Measurements from ENCODE around the gene TNFRSF6B. TPM values are rescaled to one million over a fixed set of nuclear protein-coding genes. Genes with fewer than 3 reads are reported as not detected.
A peak's percentile ranks its signal among the peaks of the same experiment; 100 is the strongest.

Gene TNFRSF6B
- total RNA-seq, 1 donor from 2014 or later: 7.1 TPM

DNA sequence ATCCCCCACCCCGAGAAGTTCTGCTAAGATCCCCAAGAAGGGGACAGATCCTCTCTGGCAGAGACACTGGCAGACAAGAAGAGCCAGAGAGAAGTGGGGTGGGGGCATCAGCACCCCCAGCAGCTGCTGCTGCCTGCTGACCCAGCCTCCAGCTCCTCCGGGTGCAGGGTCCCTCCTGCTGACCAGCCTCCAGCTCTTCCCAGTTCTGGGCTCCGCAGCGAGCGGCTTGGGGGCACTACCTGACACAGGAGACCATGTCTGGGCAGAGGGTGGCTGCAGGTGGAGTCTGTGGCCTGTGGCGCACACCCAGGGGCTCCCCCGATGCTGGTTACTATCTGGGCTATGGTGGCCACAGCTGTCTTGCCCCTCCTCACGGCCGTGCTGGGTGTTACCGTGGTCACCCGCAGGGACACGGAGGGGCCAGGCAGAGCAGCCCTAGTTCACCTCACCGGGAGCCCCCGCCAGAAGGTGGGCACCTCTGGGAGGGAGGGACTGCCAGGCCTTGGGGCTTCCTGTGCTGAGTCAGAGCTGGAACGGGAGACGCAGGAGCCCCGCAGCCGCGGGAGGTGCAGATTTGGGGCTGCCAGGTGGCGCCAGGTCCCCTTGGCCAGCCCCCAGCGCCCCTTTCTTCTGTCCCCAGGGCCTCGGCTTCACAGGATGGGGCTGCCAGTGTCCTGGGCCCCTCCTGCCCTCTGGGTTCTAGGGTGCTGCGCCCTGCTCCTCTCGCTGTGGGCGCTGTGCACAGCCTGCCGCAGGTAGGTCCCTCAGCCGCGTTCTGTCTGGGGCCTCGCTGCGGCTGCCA, 40.6 kb downstream of the TNFRSF6B start:
- TF ChIP-seq, protein P1, sequence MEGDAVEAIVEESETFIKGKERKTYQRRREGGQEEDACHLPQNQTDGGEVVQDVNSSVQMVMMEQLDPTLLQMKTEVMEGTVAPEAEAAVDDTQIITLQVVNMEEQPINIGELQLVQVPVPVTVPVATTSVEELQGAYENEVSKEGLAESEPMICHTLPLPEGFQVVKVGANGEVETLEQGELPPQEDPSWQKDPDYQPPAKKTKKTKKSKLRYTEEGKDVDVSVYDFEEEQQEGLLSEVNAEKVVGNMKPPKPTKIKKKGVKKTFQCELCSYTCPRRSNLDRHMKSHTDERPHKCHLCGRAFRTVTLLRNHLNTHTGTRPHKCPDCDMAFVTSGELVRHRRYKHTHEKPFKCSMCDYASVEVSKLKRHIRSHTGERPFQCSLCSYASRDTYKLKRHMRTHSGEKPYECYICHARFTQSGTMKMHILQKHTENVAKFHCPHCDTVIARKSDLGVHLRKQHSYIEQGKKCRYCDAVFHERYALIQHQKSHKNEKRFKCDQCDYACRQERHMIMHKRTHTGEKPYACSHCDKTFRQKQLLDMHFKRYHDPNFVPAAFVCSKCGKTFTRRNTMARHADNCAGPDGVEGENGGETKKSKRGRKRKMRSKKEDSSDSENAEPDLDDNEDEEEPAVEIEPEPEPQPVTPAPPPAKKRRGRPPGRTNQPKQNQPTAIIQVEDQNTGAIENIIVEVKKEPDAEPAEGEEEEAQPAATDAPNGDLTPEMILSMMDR (IDR thresholded peaks at IDR 0.05; ENCODE audit: insufficient read depth, low read length, severe bottlenecking): no peak
- Histone ChIP-seq H3K36me3 (ENCODE audit: control insufficient read depth, insufficient read depth, low read length) (peaks cover 15% of the 10 kb centered on the region), H3K4me3 (ENCODE audit: low read depth, low read length) (no peak overlapping the region), H3K27me3 (ENCODE audit: control insufficient read depth, insufficient read depth, low read length) (no peaks in the 10 kb centered on the region)
- DNase-seq (ENCODE audit: low read depth): no peak
- no peak for FAIRE-seq

DNA sequence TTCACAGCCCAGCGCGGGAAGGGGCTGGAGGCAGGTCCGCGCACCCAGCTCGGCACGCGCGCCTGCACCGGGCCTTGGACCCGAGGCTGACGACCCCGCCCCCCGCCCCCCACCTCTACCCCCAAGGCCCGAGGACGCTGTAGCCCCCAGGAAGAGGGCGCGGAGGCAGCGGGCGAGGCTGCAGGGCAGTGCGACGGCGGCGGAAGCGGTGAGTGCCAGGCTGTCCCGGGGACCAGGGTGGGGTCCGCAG, 41.2 kb downstream of the TNFRSF6B start:
- DNase-seq (ENCODE audit: low read depth) (no peak), FAIRE-seq (no peak)
- Histone ChIP-seq H3K4me3 (ENCODE audit: low read depth, low read length) (peak overlapping the region; percentile 23), H3K36me3 (ENCODE audit: control insufficient read depth, insufficient read depth, low read length) (peaks cover 19% of the 10 kb centered on the region), H3K27me3 (ENCODE audit: control insufficient read depth, insufficient read depth, low read length) (no peaks in the 10 kb centered on the region)
- TF ChIP-seq, protein P1 (IDR thresholded peaks at IDR 0.05; ENCODE audit: insufficient read depth, low read length, severe bottlenecking): no peak

DNA sequence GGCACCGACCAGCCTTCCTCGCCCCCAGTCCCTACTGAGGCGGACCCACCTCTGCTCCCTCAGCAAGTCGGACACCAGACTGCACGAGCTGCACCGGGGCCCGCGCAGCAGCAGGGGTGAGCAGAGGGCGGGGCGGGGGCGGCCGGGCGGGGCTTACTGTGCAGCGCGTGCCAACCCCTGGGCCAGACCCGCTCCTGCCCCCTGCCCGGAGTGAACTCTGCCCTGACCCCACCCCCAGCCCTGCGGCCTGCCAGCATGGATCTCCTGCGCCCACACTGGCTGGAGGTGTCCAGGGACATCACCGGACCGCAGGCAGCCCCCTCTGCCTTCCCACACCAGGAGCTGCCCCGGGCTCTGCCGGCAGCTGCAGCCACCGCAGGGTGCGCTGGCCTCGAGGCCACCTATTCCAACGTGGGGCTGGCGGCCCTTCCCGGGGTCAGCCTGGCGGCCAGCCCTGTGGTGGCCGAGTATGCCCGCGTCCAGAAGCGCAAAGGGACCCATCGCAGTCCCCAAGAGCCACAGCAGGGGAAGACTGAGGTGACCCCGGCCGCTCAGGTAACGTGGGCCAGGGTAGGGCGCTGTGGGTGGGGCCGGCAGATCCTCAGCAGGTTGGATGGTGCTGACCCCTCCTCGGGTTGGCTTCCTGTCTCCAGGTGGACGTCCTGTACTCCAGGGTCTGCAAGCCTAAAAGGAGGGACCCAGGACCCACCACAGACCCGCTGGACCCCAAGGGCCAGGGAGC, 41.7 kb downstream of the TNFRSF6B start:
- Histone ChIP-seq H3K36me3 (ENCODE audit: control insufficient read depth, insufficient read depth, low read length) (peaks cover 22% of the 10 kb centered on the region), H3K4me3 (ENCODE audit: low read depth, low read length) (peak overlapping the region; percentile 23), H3K27me3 (ENCODE audit: control insufficient read depth, insufficient read depth, low read length) (no peaks in the 10 kb centered on the region)
- DNase-seq (ENCODE audit: low read depth): no peak
- TF ChIP-seq, protein P1 (IDR thresholded peaks at IDR 0.05; ENCODE audit: insufficient read depth, low read length, severe bottlenecking): no peak
- no peak for FAIRE-seq

DNA sequence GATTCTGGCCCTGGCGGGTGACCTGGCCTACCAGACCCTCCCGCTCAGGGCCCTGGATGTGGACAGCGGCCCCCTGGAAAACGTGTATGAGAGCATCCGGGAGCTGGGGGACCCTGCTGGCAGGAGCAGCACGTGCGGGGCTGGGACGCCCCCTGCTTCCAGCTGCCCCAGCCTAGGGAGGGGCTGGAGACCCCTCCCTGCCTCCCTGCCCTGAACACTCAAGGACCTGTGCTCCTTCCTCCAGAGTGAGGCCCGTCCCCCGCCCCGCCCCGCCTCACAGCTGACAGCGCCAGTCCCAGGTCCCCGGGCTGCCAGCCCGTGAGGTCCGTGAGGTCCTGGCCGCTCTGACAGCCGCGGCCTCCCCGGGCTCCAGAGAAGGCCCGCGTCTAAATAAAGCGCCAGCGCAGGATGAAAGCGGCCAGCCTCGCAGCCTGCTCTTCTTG, 42.3 kb downstream of the TNFRSF6B start:
- peak overlapping the region; percentile 29 for H3K4me3 ChIP-seq (ENCODE audit: low read depth, low read length)
- TF ChIP-seq, protein P1 (IDR thresholded peaks at IDR 0.05; ENCODE audit: insufficient read depth, low read length, severe bottlenecking): no peak
- FAIRE-seq: no peak
- H3K27me3 ChIP-seq (ENCODE audit: control insufficient read depth, insufficient read depth, low read length): no peaks in the 10 kb centered on the region
- peaks cover 25% of the 10 kb centered on the region for H3K36me3 ChIP-seq (ENCODE audit: control insufficient read depth, insufficient read depth, low read length)
- no peak for DNase-seq (ENCODE audit: low read depth)

DNA sequence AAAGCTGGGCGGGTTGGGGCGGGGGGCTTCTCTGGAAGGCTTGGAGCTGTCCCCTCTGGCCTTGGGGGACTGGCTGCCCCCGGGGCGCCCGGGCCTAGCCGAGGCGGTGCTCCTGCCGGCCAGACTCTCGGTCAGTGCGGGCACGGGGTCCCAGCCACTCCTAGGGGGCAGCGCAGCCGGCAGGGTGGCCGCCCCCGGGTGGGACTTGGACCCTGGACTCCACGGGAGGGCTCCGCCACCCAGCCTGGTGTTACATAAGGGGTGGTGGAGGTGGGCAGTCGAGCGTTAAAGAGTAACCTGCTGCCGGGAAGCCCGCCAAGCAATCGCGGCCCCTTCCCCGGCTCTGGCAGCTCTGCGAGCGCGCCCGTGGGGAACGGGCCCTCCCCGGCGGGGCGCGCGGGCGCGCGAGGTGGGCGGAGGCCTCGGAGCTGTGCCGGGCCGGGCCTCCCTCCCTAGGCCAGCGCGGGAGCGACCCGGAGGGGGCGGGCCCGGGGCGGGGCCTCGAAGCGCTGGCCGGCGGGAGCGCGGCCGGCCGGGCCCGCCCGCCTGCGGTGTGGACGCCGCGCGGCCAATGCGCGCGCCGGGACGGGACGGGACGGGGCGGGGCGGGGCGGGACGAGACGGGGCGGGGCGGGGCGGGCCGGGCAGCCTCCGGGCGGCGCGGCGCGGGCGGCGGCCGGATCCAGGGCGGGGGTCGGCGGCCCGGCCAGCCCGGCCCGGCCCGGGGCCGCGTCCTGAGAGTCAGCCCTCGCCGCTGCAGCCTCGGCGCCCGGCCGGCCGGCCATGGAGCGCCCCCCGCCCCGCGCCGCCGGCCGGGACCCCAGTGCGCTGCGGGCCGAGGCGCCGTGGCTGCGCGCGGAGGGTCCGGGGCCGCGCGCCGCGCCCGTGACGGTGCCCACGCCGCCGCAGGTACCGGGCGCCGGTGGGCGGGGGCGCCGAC, 42.9 kb downstream of the TNFRSF6B start, which contains the start of gene SLC2A4RG:
TSS of gene SLC2A4RG (plus strand) at position 647 of the 940 bp plus-strand sequence. CDS start at position 784, 137 bp downstream.
- H3K36me3 ChIP-seq (ENCODE audit: control insufficient read depth, insufficient read depth, low read length): peaks cover 21% of the 10 kb centered on the region
- H3K27me3 ChIP-seq (ENCODE audit: control insufficient read depth, insufficient read depth, low read length): no peaks in the 10 kb centered on the region
- DNase-seq (ENCODE audit: low read depth) (peak; percentile 39), FAIRE-seq (no peak)
- H3K4me3 ChIP-seq (ENCODE audit: low read depth, low read length): peak within 1 kb of the TSS; percentile 67
- TF ChIP-seq, protein P1 (IDR thresholded peaks at IDR 0.05; ENCODE audit: insufficient read depth, low read length, severe bottlenecking): no peak
